ENCODE measurements around the gene TEAD1. TPM values are rescaled to one million over a fixed set of nuclear protein-coding genes. Genes with fewer than 3 reads are reported as not detected.

Gene TEAD1
- total RNA-seq, 2 experiments from 2014 or later, result 5.6 to 10.8 TPM

GRCh38 chr11:12924650-12925049 is 250.4 kb downstream of the TEAD1 start:
- CTCF ChIA-PET (ENCODE audit: unreplicated experiment), result no interaction called here
- no TSS peak for BruUV-seq (replicated peaks)
- POLR2A ChIA-PET, result no interaction called here
- DNase-seq (ENCODE audit: low spot score), result no peak
- H3K4me1 ChIP-seq (ENCODE audit: insufficient read depth, low read length, poor library complexity, severe bottlenecking), result no peaks in the 10 kb centered on the region
- no peak overlapping the region for H3K4me3 ChIP-seq (ENCODE audit: low read depth, low read length, poor library complexity, severe bottlenecking)
- no peak overlapping the region for H3K27ac ChIP-seq (ENCODE audit: low read depth, low read length, poor library complexity, severe bottlenecking)
- H2AFZ ChIP-seq (ENCODE audit: low read length), result no peak overlapping the region
- H3K79me2 ChIP-seq (ENCODE audit: insufficient read depth, low read depth, low read length), result no peaks in the 10 kb centered on the region
- intact Hi-C loops (cut with micrococcal nuclease; ENCODE audit: unreplicated experiment), result no loop called here
- no peaks in the 10 kb centered on the region for H4K20me1 ChIP-seq (ENCODE audit: insufficient read depth, low read length)
- H3K9me3 ChIP-seq (ENCODE audit: low read length), result no peaks in the 10 kb centered on the region
- no peak overlapping the region for H3K4me2 ChIP-seq (ENCODE audit: low read length)
- TF ChIP-seq EZH2phosphoT487 (IDR thresholded peaks at IDR 0.05; ENCODE audit: borderline replicate concordance, low read depth, low read length), result no peak
- no peak for TF ChIP-seq CTCF (conservative IDR thresholded peaks at IDR 0.05; ENCODE audit: low read length)
- H3K9me2 ChIP-seq (ENCODE audit: insufficient read depth, low read length), result no peaks in the 10 kb centered on the region
- H3K36me3 ChIP-seq (ENCODE audit: insufficient read depth, low read length), result no peaks in the 10 kb centered on the region

GRCh38 chr11:12925520-12925919 is 251.3 kb downstream of the TEAD1 start:
- Histone ChIP-seq H3K9me2 (ENCODE audit: insufficient read depth, low read length) (no peaks in the 10 kb centered on the region), H3K4me1 (ENCODE audit: insufficient read depth, low read length, poor library complexity, severe bottlenecking) (no peaks in the 10 kb centered on the region), H3K4me3 (ENCODE audit: low read depth, low read length, poor library complexity, severe bottlenecking) (no peak overlapping the region), H3K79me2 (ENCODE audit: insufficient read depth, low read depth, low read length) (no peaks in the 10 kb centered on the region), H3K4me2 (ENCODE audit: low read length) (no peak overlapping the region), H4K20me1 (ENCODE audit: insufficient read depth, low read length) (no peaks in the 10 kb centered on the region), H3K36me3 (ENCODE audit: insufficient read depth, low read length) (no peaks in the 10 kb centered on the region), H2AFZ (ENCODE audit: low read length) (no peak overlapping the region), H3K9me3 (ENCODE audit: low read length) (no peaks in the 10 kb centered on the region), H3K27ac (ENCODE audit: low read depth, low read length, poor library complexity, severe bottlenecking) (no peak overlapping the region)
- CTCF ChIA-PET (ENCODE audit: unreplicated experiment), result no interaction called here
- intact Hi-C loops (cut with micrococcal nuclease; ENCODE audit: unreplicated experiment), result no loop called here
- no peak for TF ChIP-seq CTCF (conservative IDR thresholded peaks at IDR 0.05; ENCODE audit: low read length)
- TF ChIP-seq EZH2phosphoT487 (IDR thresholded peaks at IDR 0.05; ENCODE audit: borderline replicate concordance, low read depth, low read length), result no peak
- POLR2A ChIA-PET, result no interaction called here
- no TSS peak for BruUV-seq (replicated peaks)
- DNase-seq (ENCODE audit: low spot score), result no peak

GRCh38 chr11:12927221-12927620 is 253.0 kb downstream of the TEAD1 start:
- Histone ChIP-seq H3K4me2 (ENCODE audit: low read length) (no peak overlapping the region), H3K27ac (ENCODE audit: low read depth, low read length, poor library complexity, severe bottlenecking) (no peak overlapping the region), H3K4me1 (ENCODE audit: insufficient read depth, low read length, poor library complexity, severe bottlenecking) (no peaks in the 10 kb centered on the region), H3K9me2 (ENCODE audit: insufficient read depth, low read length) (no peaks in the 10 kb centered on the region), H3K4me3 (ENCODE audit: low read depth, low read length, poor library complexity, severe bottlenecking) (no peak overlapping the region), H4K20me1 (ENCODE audit: insufficient read depth, low read length) (no peaks in the 10 kb centered on the region), H3K79me2 (ENCODE audit: insufficient read depth, low read depth, low read length) (no peaks in the 10 kb centered on the region), H2AFZ (ENCODE audit: low read length) (no peak overlapping the region), H3K36me3 (ENCODE audit: insufficient read depth, low read length) (no peaks in the 10 kb centered on the region), H3K9me3 (ENCODE audit: low read length) (no peaks in the 10 kb centered on the region)
- no peak for DNase-seq (ENCODE audit: low spot score)
- no peak for TF ChIP-seq EZH2phosphoT487 (IDR thresholded peaks at IDR 0.05; ENCODE audit: borderline replicate concordance, low read depth, low read length)
- TF ChIP-seq CTCF (conservative IDR thresholded peaks at IDR 0.05; ENCODE audit: low read length), result no peak
- POLR2A ChIA-PET, result interaction anchor here (0.6 to 0.8 kb wide), 4 partner anchors 171 to 1818 kb away, joined by 3 to 4 read pairs (median 3); no protein-coding TSS in a partner anchor
- intact Hi-C loops (cut with micrococcal nuclease; ENCODE audit: unreplicated experiment), result no loop called here
- BruUV-seq (replicated peaks), result no TSS peak
- CTCF ChIA-PET (ENCODE audit: unreplicated experiment), result no interaction called here
